Fibroblast of peridontal ligament (primary cell): ENCODE results near the gene C16orf46.

Source experiments
- DNase-seq: peaks from one replicate; pipeline ENCODE4 v3.0.0-alpha.2; 2010; ENCODE audit errors: extremely low read depth

C16orf46 gene

GRCh38 chr16:81012974-81013373 is 64.1 kb downstream of the C16orf46 start:
- no peak for DNase-seq
